ENCODE measurements around the gene TGFBR2.

The TGFBR2 gene

GRCh38 chr3:30698549-30698948 is 92.1 kb downstream of the TGFBR2 start:
- in situ Hi-C loops (cut with HindIII; ENCODE audit: low sequenced_read_pairs), result no loop called here
- no peak for DNase-seq (ENCODE audit: low read depth, low spot score)
- no peak overlapping the region for H3K4me3 ChIP-seq (ENCODE audit: low read depth, low read length)
- no peak for TF ChIP-seq CTCF (IDR thresholded peaks at IDR 0.05; ENCODE audit: low read depth, low read length)

GRCh38 chr3:30699927-30700326 is 93.5 kb downstream of the TGFBR2 start:
- TF ChIP-seq CTCF (IDR thresholded peaks at IDR 0.05; ENCODE audit: low read depth, low read length), result no peak
- in situ Hi-C loops (cut with HindIII; ENCODE audit: low sequenced_read_pairs), result no loop called here
- no peak for DNase-seq (ENCODE audit: low read depth, low spot score)
- no peak overlapping the region for H3K4me3 ChIP-seq (ENCODE audit: low read depth, low read length)

- TF ChIP-seq CTCF (IDR thresholded peaks at IDR 0.05; ENCODE audit: low read depth, low read length), result no peak
- in situ Hi-C loops (cut with HindIII; ENCODE audit: low sequenced_read_pairs), result no loop called here
- DNase-seq (ENCODE audit: low read depth, low spot score), result no peak
- H3K4me3 ChIP-seq (ENCODE audit: low read depth, low read length), result no peak overlapping the region
These were observed 94.4 kb downstream of the TGFBR2 start for GRCh38 chr3:30700702-30701321.

GRCh38 chr3:30702038-30702827 is 95.8 kb downstream of the TGFBR2 start:
- no peak for TF ChIP-seq CTCF (IDR thresholded peaks at IDR 0.05; ENCODE audit: low read depth, low read length)
- DNase-seq (ENCODE audit: low read depth, low spot score), result no peak
- H3K4me3 ChIP-seq (ENCODE audit: low read depth, low read length), result no peak overlapping the region
- in situ Hi-C loops (cut with HindIII; ENCODE audit: low sequenced_read_pairs), result no loop called here

- DNase-seq (ENCODE audit: low read depth, low spot score), result no peak
- no peak for TF ChIP-seq CTCF (IDR thresholded peaks at IDR 0.05; ENCODE audit: low read depth, low read length)
- in situ Hi-C loops (cut with HindIII; ENCODE audit: low sequenced_read_pairs), result no loop called here
- H3K4me3 ChIP-seq (ENCODE audit: low read depth, low read length), result no peak overlapping the region
These were observed 96.5 kb downstream of the TGFBR2 start for GRCh38 chr3:30702828-30703397.

GRCh38 chr3:30704931-30705890 is 98.8 kb downstream of the TGFBR2 start:
- TF ChIP-seq CTCF (IDR thresholded peaks at IDR 0.05; ENCODE audit: low read depth, low read length), result no peak
- in situ Hi-C loops (cut with HindIII; ENCODE audit: low sequenced_read_pairs), result no loop called here
- H3K4me3 ChIP-seq (ENCODE audit: low read depth, low read length), result no peak overlapping the region
- no peak for DNase-seq (ENCODE audit: low read depth, low spot score)

Measured in astrocyte of the spinal cord (primary cell).